DND-41 (cell line): ENCODE results near the gene HGF.

ENCODE experiments used
- ATAC-seq: fragments of 200-7000 bp; cut with Tn5 transposase; 3 replicates; pipeline ENCODE4 v1.9.1; 2021; ENCODE audit warnings: low read depth; ENCODE audit not compliant: insufficient read depth
- DNase-seq: peaks from one replicate; pipeline ENCODE4 v3.0.0-alpha.2; 2020
- H2AFZ ChIP-seq: 2 replicates; pipeline ENCODE4 v1.6.0; 2012; ENCODE audit warnings: low read depth, low read length
- H3K27ac ChIP-seq: 2 replicates; pipeline ENCODE4 v1.5.1; 2012; ENCODE audit warnings: low read length, inconsistent platforms
- H3K27me3 ChIP-seq: fragments of 200-600 bp; sonication (generic); 2 replicates; pipeline ENCODE4 v1.6.0; 2012; ENCODE audit warnings: low read length, mild to moderate bottlenecking, inconsistent platforms; ENCODE audit not compliant: insufficient read depth, poor library complexity
- H3K36me3 ChIP-seq: 2 replicates; pipeline ENCODE4 v1.5.1; 2012; ENCODE audit warnings: low read length, inconsistent platforms; ENCODE audit not compliant: insufficient read depth
- H3K4me1 ChIP-seq: 2 replicates; pipeline ENCODE4 v1.5.1; 2012; ENCODE audit warnings: mild to moderate bottlenecking, low read length; ENCODE audit not compliant: insufficient read depth
- H3K4me2 ChIP-seq: 2 replicates; pipeline ENCODE4 v1.6.0; 2012; ENCODE audit warnings: mild to moderate bottlenecking, moderate library complexity, low read length, inconsistent platforms; ENCODE audit not compliant: insufficient read depth
- H3K4me3 ChIP-seq, 2 experiments: fragments of 200-600 bp in 1 of 2; shearing (Covaris generic) in 1 of 2; 2 replicates each; pipeline ENCODE4 v1.5.1; 2012 to 2016; ENCODE audit warnings: inconsistent platforms in 2 of 2, low read length in 2 of 2, mild to moderate bottlenecking in 2 of 2, low read depth in 1 of 2, moderate library complexity in 1 of 2
- H3K79me2 ChIP-seq: 2 replicates; pipeline ENCODE4 v1.6.0; 2012; ENCODE audit warnings: low read length, inconsistent platforms; ENCODE audit not compliant: insufficient read depth
- H3K9ac ChIP-seq: 2 replicates; pipeline ENCODE4 v1.6.0; 2012; ENCODE audit warnings: low read depth, mild to moderate bottlenecking, inconsistent platforms, low read length, moderate library complexity
- H3K9me3 ChIP-seq: 2 replicates; pipeline ENCODE4 v1.5.1; 2012; ENCODE audit warnings: low read length, moderate library complexity, mild to moderate bottlenecking, inconsistent platforms; ENCODE audit not compliant: insufficient read depth, severe bottlenecking
- H4K20me1 ChIP-seq: 2 replicates; pipeline ENCODE4 v1.6.0; 2012; ENCODE audit warnings: low read length; ENCODE audit not compliant: insufficient read depth
- EZH2 ChIP-seq: IDR thresholded peaks from 3 replicates; pipeline ENCODE4 v1.6.1; 2012; ENCODE audit warnings: borderline replicate concordance, low read depth, mild to moderate bottlenecking, moderate library complexity, low read length, inconsistent platforms; ENCODE audit not compliant: severe bottlenecking
- TF ChIP-seq, protein P1 (sequence below): IDR thresholded peaks from 2 replicates; pipeline ENCODE4 v1.5.1; 2012; ENCODE audit warnings: borderline replicate concordance, low read length, moderate library complexity, mild to moderate bottlenecking; ENCODE audit not compliant: poor library complexity, severe bottlenecking; ENCODE audit errors: extremely low read depth

HGF gene

GRCh38 chr7:81684514-81685269 lies 85.2 kb downstream of the HGF start:
- Histone ChIP-seq H3K4me1 (no peaks in the 10 kb centered on the region), H3K27ac (no peak overlapping the region), H3K4me2 (no peak overlapping the region), H3K27me3 (no peaks in the 10 kb centered on the region), H3K79me2 (no peaks in the 10 kb centered on the region), H4K20me1 (no peaks in the 10 kb centered on the region), H2AFZ (no peak overlapping the region), H3K4me3 (no peak overlapping the region), H3K9ac (no peak overlapping the region), H3K36me3 (no peaks in the 10 kb centered on the region), H3K9me3 (no peaks in the 10 kb centered on the region)
- TF ChIP-seq EZH2, result no peak
- TF ChIP-seq, protein P1, sequence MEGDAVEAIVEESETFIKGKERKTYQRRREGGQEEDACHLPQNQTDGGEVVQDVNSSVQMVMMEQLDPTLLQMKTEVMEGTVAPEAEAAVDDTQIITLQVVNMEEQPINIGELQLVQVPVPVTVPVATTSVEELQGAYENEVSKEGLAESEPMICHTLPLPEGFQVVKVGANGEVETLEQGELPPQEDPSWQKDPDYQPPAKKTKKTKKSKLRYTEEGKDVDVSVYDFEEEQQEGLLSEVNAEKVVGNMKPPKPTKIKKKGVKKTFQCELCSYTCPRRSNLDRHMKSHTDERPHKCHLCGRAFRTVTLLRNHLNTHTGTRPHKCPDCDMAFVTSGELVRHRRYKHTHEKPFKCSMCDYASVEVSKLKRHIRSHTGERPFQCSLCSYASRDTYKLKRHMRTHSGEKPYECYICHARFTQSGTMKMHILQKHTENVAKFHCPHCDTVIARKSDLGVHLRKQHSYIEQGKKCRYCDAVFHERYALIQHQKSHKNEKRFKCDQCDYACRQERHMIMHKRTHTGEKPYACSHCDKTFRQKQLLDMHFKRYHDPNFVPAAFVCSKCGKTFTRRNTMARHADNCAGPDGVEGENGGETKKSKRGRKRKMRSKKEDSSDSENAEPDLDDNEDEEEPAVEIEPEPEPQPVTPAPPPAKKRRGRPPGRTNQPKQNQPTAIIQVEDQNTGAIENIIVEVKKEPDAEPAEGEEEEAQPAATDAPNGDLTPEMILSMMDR, result no peak
- ATAC-seq, result no peak
- DNase-seq, result no peak

- no peaks in the 10 kb centered on the region for H3K36me3 ChIP-seq
- no peaks in the 10 kb centered on the region for H3K4me1 ChIP-seq
- no peak for DNase-seq
- no peaks in the 10 kb centered on the region for H4K20me1 ChIP-seq
- H3K9me3 ChIP-seq, result no peaks in the 10 kb centered on the region
- H3K79me2 ChIP-seq, result no peaks in the 10 kb centered on the region
- no peak overlapping the region for H3K27ac ChIP-seq
- H3K9ac ChIP-seq, result no peak overlapping the region
- H3K4me3 ChIP-seq, result no peak overlapping the region
- no peak for TF ChIP-seq EZH2
- TF ChIP-seq, protein P1, result no peak
- no peak overlapping the region for H3K4me2 ChIP-seq
- H2AFZ ChIP-seq, result no peak overlapping the region
- no peak for ATAC-seq
- no peaks in the 10 kb centered on the region for H3K27me3 ChIP-seq
These were observed 85.8 kb downstream of the HGF start for GRCh38 chr7:81684033-81684432.

DNA sequence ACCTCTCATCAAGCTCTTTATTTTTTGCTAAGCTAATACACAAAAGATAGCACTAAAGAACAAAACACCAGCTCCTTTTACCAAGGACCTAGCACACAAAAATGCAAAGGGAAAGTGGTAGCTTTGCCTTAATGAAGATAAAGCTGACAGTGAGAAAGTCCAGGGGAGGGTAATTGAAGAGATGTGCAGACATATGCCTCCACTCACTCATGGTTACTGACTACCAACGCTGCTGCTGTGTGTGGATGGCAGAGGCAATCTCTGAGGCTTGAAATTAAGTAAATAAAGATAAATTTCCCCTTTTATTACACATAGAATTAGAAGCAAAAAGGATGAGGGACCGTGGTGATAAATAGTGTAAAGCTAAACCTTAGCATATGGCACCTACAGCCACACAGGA lies 87.0 kb downstream of the HGF start:
- Histone ChIP-seq H3K27ac (no peak overlapping the region), H4K20me1 (no peaks in the 10 kb centered on the region), H3K9me3 (no peaks in the 10 kb centered on the region), H2AFZ (no peak overlapping the region), H3K9ac (no peak overlapping the region), H3K27me3 (no peaks in the 10 kb centered on the region), H3K79me2 (no peaks in the 10 kb centered on the region), H3K4me2 (no peak overlapping the region), H3K4me1 (no peaks in the 10 kb centered on the region), H3K36me3 (no peaks in the 10 kb centered on the region), H3K4me3 (no peak overlapping the region)
- TF ChIP-seq, protein P1, result no peak
- no peak for TF ChIP-seq EZH2
- DNase-seq, result no peak
- ATAC-seq, result no peak
